Neuronal stem cell (in vitro differentiated cells): Measurements from ENCODE around the gene LDLRAP1.

ENCODE experiments used
- DNase-seq: peaks from one replicate; pipeline ENCODE4 v3.0.0-alpha.2; 2013; ENCODE audit warnings: low spot score
- H2AFZ ChIP-seq: one replicate; pipeline ENCODE4 v1.6.1; 2013; ENCODE audit warnings: mild to moderate bottlenecking, low read length, inconsistent platforms
- H2AK5ac ChIP-seq: 2 replicates; pipeline ENCODE4 v1.6.1; 2013; ENCODE audit warnings: low read depth, mild to moderate bottlenecking, inconsistent platforms, low read length, moderate library complexity, mixed read lengths
- H2BK120ac ChIP-seq: 2 replicates; pipeline ENCODE4 v1.6.1; 2013; ENCODE audit warnings: low read depth, mild to moderate bottlenecking, inconsistent platforms, low read length, moderate library complexity, mixed read lengths
- H2BK12ac ChIP-seq: one replicate; pipeline ENCODE4 v1.6.1; 2013; ENCODE audit warnings: low read length, inconsistent platforms
- H2BK15ac ChIP-seq: 2 replicates; pipeline ENCODE4 v1.6.1; 2013; ENCODE audit warnings: mild to moderate bottlenecking, low read length, inconsistent platforms, mixed read lengths
- H2BK5ac ChIP-seq: one replicate; pipeline ENCODE4 v1.6.1; 2013; ENCODE audit warnings: inconsistent platforms, mild to moderate bottlenecking, low read length, moderate library complexity
- H3K14ac ChIP-seq: one replicate; pipeline ENCODE4 v1.6.1; 2013; ENCODE audit warnings: low read length, inconsistent platforms
- H3K18ac ChIP-seq: 2 replicates; pipeline ENCODE4 v1.6.1; 2013; ENCODE audit warnings: low read length, inconsistent platforms
- H3K23ac ChIP-seq: 2 replicates; pipeline ENCODE4 v1.6.1; 2013; ENCODE audit warnings: low read depth, mild to moderate bottlenecking, mixed read lengths, low read length, inconsistent platforms; ENCODE audit not compliant: poor library complexity
- H3K27ac ChIP-seq: replicated peaks from 3 replicates; pipeline ENCODE4 v1.5.1; 2013; ENCODE audit warnings: low read length, inconsistent platforms
- H3K27me3 ChIP-seq, 3 experiments: 2 replicates each; pipeline ENCODE4 v1.6.1; 2013; ENCODE audit warnings: low read length in 3 of 3, mild to moderate bottlenecking in 2 of 3, inconsistent platforms in 1 of 3, low read depth in 1 of 3, mixed read lengths in 1 of 3, moderate library complexity in 1 of 3; ENCODE audit not compliant: control insufficient read depth in 3 of 3, insufficient read depth in 3 of 3
- H3K36me3 ChIP-seq, 2 donors: replicated peaks in 1 of 2; 2 replicates each; pipeline ENCODE4 v1.6.1; 2013; ENCODE audit warnings: low read length in 2 of 2; ENCODE audit not compliant: control insufficient read depth in 2 of 2, insufficient read depth in 2 of 2
- H3K4ac ChIP-seq: 2 replicates; pipeline ENCODE4 v1.6.1; 2013; ENCODE audit warnings: inconsistent platforms, mild to moderate bottlenecking, low read length, moderate library complexity
- H3K4me1 ChIP-seq, 2 donors: 1 replicate in 1 of 2; 2 replicates in 1 of 2; pipeline ENCODE4 v1.6.1; 2013; ENCODE audit warnings: low read length in 2 of 2, low read depth in 1 of 2; ENCODE audit not compliant: control insufficient read depth in 2 of 2, insufficient read depth in 1 of 2
- H3K4me2 ChIP-seq: one replicate; pipeline ENCODE4 v1.6.1; 2013; ENCODE audit warnings: mild to moderate bottlenecking, low read length, inconsistent platforms; ENCODE audit not compliant: insufficient read depth, poor library complexity, severe bottlenecking
- H3K4me3 ChIP-seq, 2 donors: 2 replicates each; pipeline ENCODE4 v1.5.1; 2013; ENCODE audit warnings: low read length in 2 of 2, mild to moderate bottlenecking in 2 of 2, inconsistent platforms in 1 of 2, moderate library complexity in 1 of 2
- H3K79me1 ChIP-seq: one replicate; pipeline ENCODE4 v1.6.1; 2013; ENCODE audit warnings: low read depth, mild to moderate bottlenecking, inconsistent platforms, low read length, moderate library complexity
- H3K9ac ChIP-seq: one replicate; pipeline ENCODE4 v1.6.1; 2013; ENCODE audit warnings: mild to moderate bottlenecking, low read depth, low read length, inconsistent platforms; ENCODE audit not compliant: poor library complexity
- H3K9me3 ChIP-seq, 2 donors: replicated peaks in 1 of 2; 2 replicates each; pipeline versions ENCODE3 to v1.6.1; 2013; ENCODE audit warnings: low read length in 2 of 2, mild to moderate bottlenecking in 2 of 2, inconsistent platforms in 1 of 2, low read depth in 1 of 2, mixed read lengths in 1 of 2, moderate library complexity in 1 of 2; ENCODE audit not compliant: control insufficient read depth in 2 of 2, insufficient read depth in 1 of 2
- H4K8ac ChIP-seq: one replicate; pipeline ENCODE4 v1.6.1; 2013; ENCODE audit warnings: low read depth, mild to moderate bottlenecking, inconsistent platforms, low read length, moderate library complexity
- H4K91ac ChIP-seq: one replicate; pipeline ENCODE4 v1.6.1; 2013; ENCODE audit warnings: low read length, low read depth, mild to moderate bottlenecking, inconsistent platforms; ENCODE audit not compliant: poor library complexity
- WGBS, 2 donors: extraction: QIAGEN DNeasy Blood & Tissue Kit; methylation state at CpG; one replicate each; pipeline ENCODE4 v1.1.7; 2013; ENCODE audit warnings: missing lambda C conversion rate in 2 of 2, mixed read lengths in 1 of 2; ENCODE audit not compliant: insufficient read length in 2 of 2, insufficient replicate concordance in 1 of 2; ENCODE audit errors: extremely low coverage in 2 of 2; 5-methylcytosine and 5-hydroxymethylcytosine counted together

Gene LDLRAP1

GRCh38 chr1:25610822-25611630 lies 67.6 kb downstream of the LDLRAP1 start:
- Histone ChIP-seq H3K18ac (no peak overlapping the region), H3K36me3 (no peaks in the 10 kb centered on the region), H3K23ac (no peak overlapping the region), H3K79me1 (no peaks in the 10 kb centered on the region), H3K14ac (no peak overlapping the region), H2BK5ac (no peak overlapping the region), H3K4me2 (no peak overlapping the region), H4K8ac (no peak overlapping the region), H3K4me1 (peaks cover 4 to 12% of the 10 kb centered on the region in 2 donors), H3K27me3 (peaks cover 0 to 27% (median 13%) of the 10 kb centered on the region in 3 experiments), H2AFZ (no peak overlapping the region), H3K9me3 (no peaks in the 10 kb centered on the region), H4K91ac (no peak overlapping the region), H2BK12ac (no peak overlapping the region), H2BK15ac (no peak overlapping the region), H3K27ac (no peak overlapping the region), H3K9ac (no peak overlapping the region), H2BK120ac (no peak overlapping the region), H3K4me3 (no peak overlapping the region), H2AK5ac (no peak overlapping the region), H3K4ac (no peak overlapping the region)
- WGBS, 2 donors, result no CpG with 5 or more reads among the region's 8 CpGs
- DNase-seq, result no peak

DNA sequence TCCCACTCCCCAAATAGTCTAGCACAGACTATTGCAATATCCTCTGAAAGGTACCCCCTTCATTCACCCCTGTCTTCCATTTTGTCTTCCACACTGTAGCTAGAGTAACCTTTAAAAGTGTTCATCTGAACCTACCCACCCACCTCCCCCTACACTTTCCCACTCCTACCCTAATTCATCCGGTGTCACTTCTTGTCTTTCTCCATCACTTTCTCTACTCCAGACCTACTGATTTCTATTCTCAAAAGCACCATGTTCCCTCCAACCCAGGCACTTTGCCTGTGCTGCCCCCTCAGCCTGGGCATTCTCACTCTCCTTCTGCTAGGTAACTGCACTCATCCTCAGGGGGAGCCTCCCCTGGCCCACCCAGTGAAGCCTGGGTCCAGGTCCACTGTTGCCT lies 68.4 kb downstream of the LDLRAP1 start:
- no peak overlapping the region for H3K4ac ChIP-seq
- no peak overlapping the region for H3K4me3 ChIP-seq

DNA sequence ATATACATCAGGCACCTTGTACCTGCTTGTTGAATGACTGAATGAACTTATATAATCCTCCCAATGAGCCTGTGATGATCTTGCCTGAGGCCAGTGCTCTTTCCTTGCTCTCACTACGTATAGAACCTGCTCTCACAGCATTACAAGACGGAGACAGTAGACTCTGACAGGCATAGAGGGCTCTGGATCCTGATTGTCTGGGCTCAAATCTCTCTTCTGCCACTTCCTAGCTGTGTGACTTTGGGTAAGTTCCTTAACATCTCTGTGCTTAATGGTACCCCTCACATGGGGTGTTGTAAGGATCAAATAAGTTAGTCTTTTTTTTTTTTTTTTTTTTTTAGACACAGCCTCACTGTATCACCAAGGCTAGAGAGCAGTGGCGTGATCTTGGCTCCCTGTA lies 69.0 kb downstream of the LDLRAP1 start:
- Histone ChIP-seq H3K79me1 (no peaks in the 10 kb centered on the region), H2AFZ (no peak overlapping the region), H3K36me3 (no peaks in the 10 kb centered on the region), H3K4me1 (peaks cover 4 to 12% of the 10 kb centered on the region in 2 donors), H3K14ac (no peak overlapping the region), H2BK5ac (no peak overlapping the region), H2BK15ac (no peak overlapping the region), H2BK120ac (no peak overlapping the region), H3K4me3 (no peak overlapping the region), H4K91ac (no peak overlapping the region), H3K9me3 (no peaks in the 10 kb centered on the region), H3K27me3 (peaks cover 0 to 27% (median 13%) of the 10 kb centered on the region in 3 experiments), H3K18ac (no peak overlapping the region), H3K23ac (no peak overlapping the region), H3K9ac (no peak overlapping the region), H2BK12ac (no peak overlapping the region), H2AK5ac (no peak overlapping the region), H3K4ac (no peak overlapping the region), H3K4me2 (no peak overlapping the region), H3K27ac (no peak overlapping the region), H4K8ac (no peak overlapping the region)
- DNase-seq, result no peak
- WGBS, 2 donors, result no CpG with 5 or more reads among the region's 3 CpGs

More for the DNA sequence above, 68.4 kb downstream of the LDLRAP1 start:
- H3K27me3 ChIP-seq, result peaks cover 0 to 27% (median 11%) of the 10 kb centered on the region in 3 experiments
- 100% methylated on average over 1 of the region's 1 CpG; no CpG with 5 or more reads in 1 of the 2 donors for WGBS, 2 donors
- H2BK12ac ChIP-seq, result no peak overlapping the region
- no peak overlapping the region for H3K27ac ChIP-seq
- peaks cover 4 to 12% of the 10 kb centered on the region in 2 donors for H3K4me1 ChIP-seq
- H3K14ac ChIP-seq, result no peak overlapping the region
- no peak overlapping the region for H3K18ac ChIP-seq
- H3K4me2 ChIP-seq, result no peak overlapping the region
- no peak overlapping the region for H2AK5ac ChIP-seq
- DNase-seq, result no peak
- H2AFZ ChIP-seq, result no peak overlapping the region
- no peak overlapping the region for H4K91ac ChIP-seq
- H3K79me1 ChIP-seq, result no peaks in the 10 kb centered on the region
- no peak overlapping the region for H2BK15ac ChIP-seq
- H3K23ac ChIP-seq, result no peak overlapping the region
- no peak overlapping the region for H2BK5ac ChIP-seq
- no peak overlapping the region for H4K8ac ChIP-seq
- H3K36me3 ChIP-seq, result no peaks in the 10 kb centered on the region
- no peak overlapping the region for H3K9ac ChIP-seq
- no peaks in the 10 kb centered on the region for H3K9me3 ChIP-seq
- no peak overlapping the region for H2BK120ac ChIP-seq

GRCh38 chr1:25613091-25613490 lies 69.7 kb downstream of the LDLRAP1 start:
- H2BK120ac ChIP-seq, result no peak overlapping the region
- peaks cover 4 to 12% of the 10 kb centered on the region in 2 donors for H3K4me1 ChIP-seq
- no peaks in the 10 kb centered on the region for H3K9me3 ChIP-seq
- no peaks in the 10 kb centered on the region for H3K36me3 ChIP-seq
- H3K27ac ChIP-seq, result no peak overlapping the region
- H3K23ac ChIP-seq, result no peak overlapping the region
- H4K8ac ChIP-seq, result no peak overlapping the region
- H2BK12ac ChIP-seq, result no peak overlapping the region
- H2BK15ac ChIP-seq, result no peak overlapping the region
- no peak overlapping the region for H3K4me2 ChIP-seq
- DNase-seq, result no peak
- no peak overlapping the region for H2AK5ac ChIP-seq
- H2AFZ ChIP-seq, result no peak overlapping the region
- H2BK5ac ChIP-seq, result no peak overlapping the region
- no peaks in the 10 kb centered on the region for H3K79me1 ChIP-seq
- H3K4ac ChIP-seq, result no peak overlapping the region
- H4K91ac ChIP-seq, result no peak overlapping the region
- no peak overlapping the region for H3K9ac ChIP-seq
- peaks cover 0 to 27% (median 19%) of the 10 kb centered on the region in 3 experiments for H3K27me3 ChIP-seq
- H3K4me3 ChIP-seq, result no peak overlapping the region
- WGBS, 2 donors, result no CpG with 5 or more reads among the region's 3 CpGs
- H3K14ac ChIP-seq, result no peak overlapping the region
- H3K18ac ChIP-seq, result no peak overlapping the region
